GM10266 (cell line): ENCODE measurements around the gene LY9.

Experiments
- DNase-seq: peaks from one replicate; pipeline ENCODE4 v3.0.0; 2012; ENCODE audit errors: extremely low spot score
- TF ChIP-seq, protein P1 (sequence below): IDR thresholded peaks from 2 replicates; pipeline ENCODE4 v1.5.1; 2012; ENCODE audit warnings: mild to moderate bottlenecking, low read depth; ENCODE audit not compliant: control insufficient read depth, insufficient read depth; ENCODE audit errors: missing control alignments

Gene LY9

GRCh38 chr1:160752924-160753323, 43.0 kb upstream of the LY9 start:
- DNase-seq: no peak
- TF ChIP-seq, protein P1, sequence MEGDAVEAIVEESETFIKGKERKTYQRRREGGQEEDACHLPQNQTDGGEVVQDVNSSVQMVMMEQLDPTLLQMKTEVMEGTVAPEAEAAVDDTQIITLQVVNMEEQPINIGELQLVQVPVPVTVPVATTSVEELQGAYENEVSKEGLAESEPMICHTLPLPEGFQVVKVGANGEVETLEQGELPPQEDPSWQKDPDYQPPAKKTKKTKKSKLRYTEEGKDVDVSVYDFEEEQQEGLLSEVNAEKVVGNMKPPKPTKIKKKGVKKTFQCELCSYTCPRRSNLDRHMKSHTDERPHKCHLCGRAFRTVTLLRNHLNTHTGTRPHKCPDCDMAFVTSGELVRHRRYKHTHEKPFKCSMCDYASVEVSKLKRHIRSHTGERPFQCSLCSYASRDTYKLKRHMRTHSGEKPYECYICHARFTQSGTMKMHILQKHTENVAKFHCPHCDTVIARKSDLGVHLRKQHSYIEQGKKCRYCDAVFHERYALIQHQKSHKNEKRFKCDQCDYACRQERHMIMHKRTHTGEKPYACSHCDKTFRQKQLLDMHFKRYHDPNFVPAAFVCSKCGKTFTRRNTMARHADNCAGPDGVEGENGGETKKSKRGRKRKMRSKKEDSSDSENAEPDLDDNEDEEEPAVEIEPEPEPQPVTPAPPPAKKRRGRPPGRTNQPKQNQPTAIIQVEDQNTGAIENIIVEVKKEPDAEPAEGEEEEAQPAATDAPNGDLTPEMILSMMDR: no peak

- no peak for DNase-seq
- TF ChIP-seq, protein P1: no peak
Measured at GRCh38 chr1:160753594-160753993, 42.4 kb upstream of the LY9 start.

- DNase-seq: no peak
- TF ChIP-seq, protein P1: no peak
Measured at GRCh38 chr1:160755461-160755860, 40.5 kb upstream of the LY9 start.

GRCh38 chr1:160755911-160756848, 39.8 kb upstream of the LY9 start:
- DNase-seq: no peak
- TF ChIP-seq, protein P1: no peak

DNA sequence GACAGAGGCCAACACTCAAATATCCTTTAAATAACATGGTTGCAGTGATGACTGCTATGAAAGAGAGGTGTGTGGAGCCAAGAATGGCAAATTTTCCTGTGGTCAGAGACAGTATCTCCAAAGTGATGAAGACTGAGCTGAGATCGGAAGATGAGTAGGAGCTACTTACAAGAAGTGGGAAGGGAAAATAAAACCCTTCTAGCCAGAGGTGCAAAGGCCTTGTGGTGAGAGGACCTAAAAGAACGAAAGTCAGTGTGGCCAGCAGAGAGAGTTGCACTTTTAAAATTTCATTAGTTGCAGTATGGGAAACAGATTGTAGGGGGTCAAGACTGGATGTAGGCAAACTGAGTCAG, 39.1 kb upstream of the LY9 start:
- no peak for DNase-seq
- TF ChIP-seq, protein P1: no peak

DNA sequence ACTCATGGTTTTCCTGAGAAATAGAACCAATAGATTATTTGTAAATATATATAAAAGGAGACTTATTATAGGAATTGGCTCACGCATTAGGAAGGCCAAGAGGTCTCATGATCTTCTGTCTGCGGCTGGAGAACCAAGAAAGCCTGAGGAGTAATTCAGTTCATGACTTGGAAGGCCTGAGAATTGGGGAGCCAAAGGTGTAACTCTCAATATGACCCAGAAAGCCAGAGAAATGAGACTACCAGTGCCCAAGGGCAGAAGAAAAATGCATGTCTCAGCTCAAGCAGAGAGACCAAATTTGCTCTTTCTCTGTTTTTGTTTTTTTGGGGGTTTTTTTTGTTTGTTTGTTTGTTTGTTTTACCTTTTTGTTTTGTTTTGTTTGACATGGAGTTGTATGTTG, 37.5 kb upstream of the LY9 start:
- TF ChIP-seq, protein P1: no peak
- no peak for DNase-seq

- TF ChIP-seq, protein P1: no peak
- no peak for DNase-seq
Measured at GRCh38 chr1:160759740-160760139, 36.2 kb upstream of the LY9 start.
